ENCODE data around the gene EXT2. TPM values are rescaled to one million over a fixed set of nuclear protein-coding genes. Genes with fewer than 3 reads are reported as not detected.

The EXT2 gene
- total RNA-seq, 1 donor from 2014 or later, result 24.5 TPM

DNA sequence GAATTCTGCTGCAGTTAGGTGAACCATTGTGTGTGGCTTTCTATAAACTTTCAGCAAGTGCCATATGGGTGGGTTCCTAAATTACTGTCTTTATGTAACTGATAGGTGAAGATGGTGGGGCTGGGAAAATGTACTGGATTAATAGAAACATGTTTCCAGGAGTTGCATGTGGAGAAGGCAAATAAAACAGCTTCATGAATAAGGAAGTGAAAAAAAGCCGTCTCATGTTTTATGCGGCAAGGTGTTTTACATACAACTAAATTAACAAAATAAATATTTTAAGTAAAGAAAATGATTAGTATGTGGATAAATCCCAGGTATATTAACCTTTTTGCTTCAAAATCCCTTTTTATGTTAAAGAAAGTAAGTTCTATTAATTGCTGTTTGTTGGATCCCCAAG lies 67.2 kb downstream of the EXT2 start:
- Histone ChIP-seq H3K27ac (replicated peaks) (no peak overlapping the region), H3K27me3 (ENCODE audit: low read depth) (no peaks in the 10 kb centered on the region), H3K9me3 (replicated peaks) (no peaks in the 10 kb centered on the region), H3K4me3 (no peak overlapping the region), H3K36me3 (peaks cover 6% of the 10 kb centered on the region), H3K4me1 (peaks cover 21% of the 10 kb centered on the region)
- TF ChIP-seq, protein P1, sequence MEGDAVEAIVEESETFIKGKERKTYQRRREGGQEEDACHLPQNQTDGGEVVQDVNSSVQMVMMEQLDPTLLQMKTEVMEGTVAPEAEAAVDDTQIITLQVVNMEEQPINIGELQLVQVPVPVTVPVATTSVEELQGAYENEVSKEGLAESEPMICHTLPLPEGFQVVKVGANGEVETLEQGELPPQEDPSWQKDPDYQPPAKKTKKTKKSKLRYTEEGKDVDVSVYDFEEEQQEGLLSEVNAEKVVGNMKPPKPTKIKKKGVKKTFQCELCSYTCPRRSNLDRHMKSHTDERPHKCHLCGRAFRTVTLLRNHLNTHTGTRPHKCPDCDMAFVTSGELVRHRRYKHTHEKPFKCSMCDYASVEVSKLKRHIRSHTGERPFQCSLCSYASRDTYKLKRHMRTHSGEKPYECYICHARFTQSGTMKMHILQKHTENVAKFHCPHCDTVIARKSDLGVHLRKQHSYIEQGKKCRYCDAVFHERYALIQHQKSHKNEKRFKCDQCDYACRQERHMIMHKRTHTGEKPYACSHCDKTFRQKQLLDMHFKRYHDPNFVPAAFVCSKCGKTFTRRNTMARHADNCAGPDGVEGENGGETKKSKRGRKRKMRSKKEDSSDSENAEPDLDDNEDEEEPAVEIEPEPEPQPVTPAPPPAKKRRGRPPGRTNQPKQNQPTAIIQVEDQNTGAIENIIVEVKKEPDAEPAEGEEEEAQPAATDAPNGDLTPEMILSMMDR (IDR thresholded peaks at IDR 0.05; ENCODE audit: borderline replicate concordance), result no peak
- intact Hi-C loops (cut with micrococcal nuclease), result no loop called here
- no peak for DNase-seq

DNA sequence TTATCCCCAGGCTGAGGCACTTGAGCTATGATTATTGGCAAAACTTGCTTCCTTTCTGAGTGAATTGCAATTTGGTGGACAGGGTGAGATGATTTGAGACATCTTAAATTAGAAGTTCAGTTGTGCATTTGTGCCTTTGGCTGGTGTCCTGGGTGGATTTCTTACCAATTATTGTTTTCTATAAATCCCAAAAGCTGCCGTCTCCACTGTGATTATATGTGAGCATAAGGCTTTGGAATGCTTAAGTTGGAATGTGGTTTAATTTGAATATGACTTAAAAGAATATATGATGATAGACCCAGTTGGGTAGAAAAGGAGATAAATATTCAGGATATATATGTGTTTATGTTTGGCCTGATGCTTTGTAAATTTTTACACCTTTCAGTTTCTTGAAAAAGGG lies 70.0 kb downstream of the EXT2 start:
- TF ChIP-seq, protein P1 (IDR thresholded peaks at IDR 0.05; ENCODE audit: borderline replicate concordance), result no peak
- intact Hi-C loops (cut with micrococcal nuclease), result no loop called here
- DNase-seq, result no peak
- Histone ChIP-seq H3K27ac (replicated peaks) (no peak overlapping the region), H3K4me3 (no peak overlapping the region), H3K4me1 (peaks cover 21% of the 10 kb centered on the region), H3K9me3 (replicated peaks) (no peaks in the 10 kb centered on the region), H3K36me3 (no peaks in the 10 kb centered on the region), H3K27me3 (ENCODE audit: low read depth) (no peaks in the 10 kb centered on the region)

DNA sequence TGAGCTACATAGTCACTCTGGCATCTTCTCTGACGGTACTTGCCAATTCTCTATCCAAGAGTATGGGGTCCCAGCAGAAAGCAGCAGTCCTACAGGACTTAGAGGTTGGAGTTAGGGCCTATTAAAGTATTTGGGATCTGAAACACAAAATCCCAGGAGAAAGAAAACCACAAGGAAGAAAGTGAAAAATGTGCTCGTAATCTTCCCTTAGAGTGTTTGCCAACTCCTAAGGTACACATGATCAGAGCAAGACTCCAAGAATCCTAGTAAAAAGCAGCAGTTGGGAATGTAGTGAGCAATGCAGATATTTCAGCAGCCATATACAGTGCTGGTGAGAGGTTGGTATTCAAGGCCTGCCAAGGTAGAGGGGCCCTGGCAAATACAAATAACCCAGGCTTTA lies 71.6 kb downstream of the EXT2 start:
- Histone ChIP-seq H3K27me3 (ENCODE audit: low read depth) (no peaks in the 10 kb centered on the region), H3K9me3 (replicated peaks) (no peaks in the 10 kb centered on the region), H3K4me3 (no peak overlapping the region), H3K27ac (replicated peaks) (no peak overlapping the region), H3K4me1 (peaks cover 21% of the 10 kb centered on the region), H3K36me3 (peaks cover 8% of the 10 kb centered on the region)
- DNase-seq, result no peak
- intact Hi-C loops (cut with micrococcal nuclease), result no loop called here
- TF ChIP-seq, protein P1 (IDR thresholded peaks at IDR 0.05; ENCODE audit: borderline replicate concordance), result no peak

DNA sequence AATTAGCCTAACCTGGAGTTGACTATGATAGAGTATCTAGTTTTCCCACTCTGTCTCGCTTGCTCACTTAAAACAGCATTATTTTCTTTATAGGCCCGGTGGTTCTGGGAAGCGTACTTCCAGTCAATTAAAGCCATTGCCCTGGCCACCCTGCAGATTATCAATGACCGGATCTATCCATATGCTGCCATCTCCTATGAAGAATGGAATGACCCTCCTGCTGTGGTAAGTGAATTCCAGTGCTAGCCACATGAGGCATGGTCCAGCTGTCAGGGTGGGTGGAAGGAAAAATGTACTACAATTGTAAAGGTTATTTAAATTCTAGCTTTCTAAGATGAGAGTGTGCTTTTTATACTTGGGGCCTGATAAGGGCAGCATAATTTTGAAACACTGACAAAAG lies 76.0 kb downstream of the EXT2 start:
- Histone ChIP-seq H3K27me3 (ENCODE audit: low read depth) (no peaks in the 10 kb centered on the region), H3K4me3 (no peak overlapping the region), H3K4me1 (peaks cover 7% of the 10 kb centered on the region), H3K9me3 (replicated peaks) (no peaks in the 10 kb centered on the region), H3K27ac (replicated peaks) (no peak overlapping the region), H3K36me3 (peaks cover 15% of the 10 kb centered on the region)
- intact Hi-C loops (cut with micrococcal nuclease), result no loop called here
- no peak for DNase-seq
- TF ChIP-seq, protein P1 (IDR thresholded peaks at IDR 0.05; ENCODE audit: borderline replicate concordance), result no peak

DNA sequence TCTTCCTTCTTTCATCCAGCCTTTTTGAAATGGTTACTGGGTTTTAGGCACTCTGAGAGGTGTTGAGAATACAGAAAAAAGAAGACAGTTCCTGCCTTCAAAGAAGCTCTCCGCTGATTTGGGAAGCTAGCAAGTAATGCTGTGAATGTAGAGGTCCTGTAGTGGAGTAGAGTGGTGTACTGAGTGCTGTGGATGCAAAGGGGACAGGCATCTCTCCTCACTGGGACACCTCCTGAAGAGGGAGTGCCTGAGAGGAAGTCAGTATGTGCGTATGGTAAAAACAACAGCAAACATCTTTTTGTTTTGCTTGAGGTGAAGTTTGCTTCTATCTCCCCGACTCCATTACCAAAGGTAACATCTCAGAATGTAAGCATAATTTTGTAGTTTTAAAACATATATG lies 77.5 kb downstream of the EXT2 start:
- intact Hi-C loops (cut with micrococcal nuclease), result no loop called here

More for the DNA sequence above, 77.5 kb downstream of the EXT2 start:
- Histone ChIP-seq H3K4me1 (peaks cover 4% of the 10 kb centered on the region), H3K4me3 (no peak overlapping the region), H3K27me3 (ENCODE audit: low read depth) (no peaks in the 10 kb centered on the region), H3K9me3 (replicated peaks) (no peaks in the 10 kb centered on the region), H3K36me3 (peaks cover 15% of the 10 kb centered on the region), H3K27ac (replicated peaks) (no peak overlapping the region)
- TF ChIP-seq, protein P1 (IDR thresholded peaks at IDR 0.05; ENCODE audit: borderline replicate concordance), result no peak
- no peak for DNase-seq
